Adrenal gland (tissue), 12 donors: Measurements from ENCODE around the gene ZNF740. TPM values are rescaled to one million over a fixed set of nuclear protein-coding genes. Genes with fewer than 3 reads are reported as not detected.
A peak's percentile ranks its signal among the peaks of the same experiment; 100 is the strongest.
"Not testable (repeated sequence)": the region's sequence is repeated elsewhere in the genome, so short reads cannot be mapped to it uniquely, and the experiment has no call there.

Source experiments
- DNase-seq, 7 donors: peaks; one replicate each; pipeline ENCODE4 v3.0.0-alpha.2; 2019 to 2020
- H3K27ac ChIP-seq, 5 donors: fragments of 200-600 bp; sonication (generic) in 4 of 5; 1 replicate in 3 of 5; 2 replicates in 2 of 5; pipeline versions ENCODE4 v1.5.1 to v1.8.0; 2016 to 2020; ENCODE audit warnings: mild to moderate bottlenecking in 1 of 5
- H3K27me3 ChIP-seq: fragments of 200-600 bp; 2 replicates; pipeline ENCODE4 v1.8.0; 2021
- H3K36me3 ChIP-seq, 2 donors: fragments of 200-600 bp; replicated peaks in 1 of 2; 1 replicate in 1 of 2; 2 replicates in 1 of 2; pipeline versions ENCODE4 v1.5.1 to v1.8.0; 2018 to 2022
- H3K4me1 ChIP-seq, 2 donors: fragments of 200-600 bp; replicated peaks in 1 of 2; 1 replicate in 1 of 2; 2 replicates in 1 of 2; pipeline versions ENCODE4 v1.5.1 to v1.8.0; 2018 to 2021
- H3K4me3 ChIP-seq, 4 donors: fragments of 200-600 bp; sonication (generic) in 3 of 4; one replicate each; pipeline ENCODE4 v1.5.1; 2016 to 2018
- H3K9me3 ChIP-seq, 3 donors: fragments of 200-600 bp; sonication (generic) in 1 of 3; replicated peaks in 1 of 3; 1 replicate in 2 of 3; 2 replicates in 1 of 3; pipeline versions ENCODE4 v1.5.1 to v1.8.0; 2016 to 2021
- CTCF ChIP-seq, 6 experiments: fragments of 450-650 bp in 4 of 6; fragments of 200-600 bp in 2 of 6; sonication (generic) in 1 of 6; IDR thresholded peaks; 1 replicate in 5 of 6; 2 replicates in 1 of 6; pipeline versions ENCODE4 v1.5.1 to v1.8.0; 2016 to 2021; ENCODE audit warnings: antibody characterized with exemption in 6 of 6, mild to moderate bottlenecking in 2 of 6, moderate library complexity in 1 of 6
- POLR2A ChIP-seq, 2 donors: fragments of 450-650 bp; IDR thresholded peaks; one replicate each; pipeline ENCODE4 v1.6.1; 2017; ENCODE audit warnings: antibody characterized with exemption in 2 of 2, mild to moderate bottlenecking in 2 of 2, moderate library complexity in 1 of 2
- WGBS, 4 donors: extraction: QIAGEN DNeasy Blood & Tissue Kit in 2 of 4; methylation state at CpG; one replicate each; pipeline versions ENCODE4 v1.1.5 to v1.1.7; 2013 to 2017; 5-methylcytosine and 5-hydroxymethylcytosine counted together
- intact Hi-C, 2 donors: fragments of 100-400 bp; cut with DNase I; formaldehyde crosslinking; loops; one replicate each; pipeline versions ENCODE4 v1.14.1 to v1.15.0; 2022 to 2023
- polyA plus RNA-seq, 3 donors: library from polyadenylated mRNA; stranded (reverse); fragments of 200-250 nt in 2 of 3; fragments of 350-450 nt in 1 of 3; fragmentation: Illumina TruSeq in 1 of 3; extraction: RNeasy Lipid Tissue Mini Kit (QIAGEN cat#74804) in 1 of 3; gene quantifications; one replicate each; pipeline ENCODE4 v1.2.3, GENCODE V29; 2013 to 2014
- total RNA-seq, 9 donors: library from RNA; depleted of rRNA in 4 of 9; stranded (reverse); fragments of >200 nt in 4 of 9; fragments of 120-200 nt in 1 of 9; fragmentation: NEBNext Ultra II Directional in 1 of 9; extraction: Animal tissue kit (Norgen Biotek cat#: 25700) in 1 of 9; gene quantifications; one replicate each; pipeline versions ENCODE4 v1.1.0 to v1.2.4, GENCODE V29; 2013 to 2023
- donor health status: healthy with polysubstance abuse.
- donor health status: Bipolar disorder and iron deficiency.
- donor health status: DM: yes; HTN: yes; CAD: no.
- donor health status: DM: no; HTN: no; CAD: no.
- donor health status: DM: no; HTN: no; CAD: no.
- donor health status: DM: yes; HTN: yes; CAD: no.

The ZNF740 gene
- total and polyA plus RNA-seq, 12 donors: 6.6 to 61.0 (median 14.0) TPM

- DNase-seq: peak in 6 of 7 donors; percentile 48 to 68 (median 60)
- peak in 5 of 6 experiments; percentile 31 to 60 (median 47) for TF ChIP-seq CTCF (IDR thresholded peaks at IDR 0.05)
- TF ChIP-seq POLR2A (IDR thresholded peaks at IDR 0.05): no peak
- Histone ChIP-seq H3K9me3 (no peaks in the 10 kb centered on the region), H3K27me3 (no peaks in the 10 kb centered on the region), H3K4me3 (no peak overlapping the region), H3K27ac (peak overlapping the region in 3 of 5 donors; percentile 40 to 74 (median 42)), H3K4me1 (peaks cover 6 to 26% of the 10 kb centered on the region in 2 donors), H3K36me3 (peaks cover 0 to 2% of the 10 kb centered on the region in 2 donors)
- 59 to 72% (median 65%) methylated on average over 4 of the region's 4 CpGs for WGBS, 4 donors
- intact Hi-C loops: no loop called here
Measured at GRCh38 chr12:53174881-53175491, 5.5 kb upstream of the ZNF740 start.

- WGBS, 4 donors: 90 to 97% (median 94%) methylated on average over 3 of the region's 3 CpGs
- Histone ChIP-seq H3K4me1 (peaks cover 7 to 26% of the 10 kb centered on the region in 2 donors), H3K27me3 (no peaks in the 10 kb centered on the region), H3K36me3 (no peaks in the 10 kb centered on the region), H3K4me3 (no peak overlapping the region), H3K27ac (no peak overlapping the region), H3K9me3 (no peaks in the 10 kb centered on the region)
- no peak for TF ChIP-seq POLR2A (IDR thresholded peaks at IDR 0.05)
- TF ChIP-seq CTCF (IDR thresholded peaks at IDR 0.05): no peak
- intact Hi-C loops: no loop called here
- DNase-seq: peak in 1 of 7 donors; percentile 20
Measured at GRCh38 chr12:53176750-53177149, 3.8 kb upstream of the ZNF740 start.

GRCh38 chr12:53177447-53177846, 3.1 kb upstream of the ZNF740 start:
- peaks cover 12 to 31% of the 10 kb centered on the region in 2 donors for H3K4me1 ChIP-seq
- intact Hi-C loops, H3K27ac ChIP-seq, H3K4me3 ChIP-seq, H3K27me3 ChIP-seq, H3K9me3 ChIP-seq, H3K36me3 ChIP-seq: not testable (repeated sequence)
- 87 to 98% (median 94%) methylated on average over 6 of the region's 6 CpGs for WGBS, 4 donors
- DNase-seq: peak in 2 of 7 donors; percentile 12 to 35

- WGBS, 4 donors: 94 to 96% (median 95%) methylated on average over 14 of the region's 14 CpGs
- peaks cover 17 to 45% of the 10 kb centered on the region in 2 donors for H3K4me1 ChIP-seq
- H3K27ac ChIP-seq, H3K9me3 ChIP-seq, intact Hi-C loops, H3K4me3 ChIP-seq, H3K27me3 ChIP-seq: not testable (repeated sequence)
- DNase-seq: peak in 1 of 7 donors; percentile 49
- H3K36me3 ChIP-seq: peaks cover 0 to 14% of the 10 kb centered on the region in 2 donors
Measured at GRCh38 chr12:53178803-53179202, 1.7 kb upstream of the ZNF740 start.

- 18 to 24% (median 20%) methylated on average over 7 to 12 of the region's 12 CpGs for WGBS, 4 donors
- intact Hi-C loops: no loop called here
- peaks cover 17 to 43% of the 10 kb centered on the region in 2 donors for H3K4me1 ChIP-seq
Measured at GRCh38 chr12:53179687-53180219, 769 bp upstream of the ZNF740 start.

More at GRCh38 chr12:53179687-53180219, 769 bp upstream of the ZNF740 start:
- Histone ChIP-seq H3K36me3 (peaks cover 0 to 21% of the 10 kb centered on the region in 2 donors), H3K27ac (peak overlapping the region; percentile 78 to 97 (median 94)), H3K4me3 (peak overlapping the region in 3 of 4 donors; percentile 21 to 85 (median 79)), H3K27me3 (no peaks in the 10 kb centered on the region), H3K9me3 (no peaks in the 10 kb centered on the region)
- TF ChIP-seq CTCF (IDR thresholded peaks at IDR 0.05) (no peak), POLR2A (IDR thresholded peaks at IDR 0.05) (no peak)
- DNase-seq: peak in 2 of 7 donors; percentile 32 to 44
